Psoas muscle (tissue), 8 donors: ENCODE results near the gene MAPK4. TPM values are rescaled to one million over a fixed set of nuclear protein-coding genes. Genes with fewer than 3 reads are reported as not detected.

Source experiments
- ATAC-seq, 4 donors: fragments of 200-7000 bp; cut with Tn5 transposase; one replicate each; pipeline ENCODE4 v1.9.1; 2020; ENCODE audit warnings: moderate library complexity in 3 of 4, mild to moderate bottlenecking in 2 of 4
- DNase-seq, 2 donors: peaks; one replicate each; pipeline ENCODE4 v3.0.0-alpha.2; 2020
- H3K27ac ChIP-seq: fragments of 200-600 bp; one replicate; pipeline ENCODE4 v1.8.0; 2022
- H3K27me3 ChIP-seq, 3 donors: fragments of 200-600 bp in 1 of 3; one replicate each; pipeline versions ENCODE4 v1.6.1 to v1.8.0; 2013 to 2022; ENCODE audit warnings: low read length in 2 of 3, mild to moderate bottlenecking in 2 of 3, moderate library complexity in 1 of 3; ENCODE audit not compliant: insufficient read depth in 3 of 3
- H3K36me3 ChIP-seq, 2 donors: fragments of 200-600 bp in 1 of 2; one replicate each; pipeline versions ENCODE4 v1.6.1 to v1.8.0; 2013 to 2022; ENCODE audit warnings: low read depth in 1 of 2, mild to moderate bottlenecking in 1 of 2, moderate library complexity in 1 of 2; ENCODE audit not compliant: insufficient read depth in 1 of 2
- H3K4me1 ChIP-seq: fragments of 200-600 bp; one replicate; pipeline ENCODE4 v1.8.0; 2022
- H3K4me3 ChIP-seq: fragments of 200-600 bp; one replicate; pipeline ENCODE4 v1.8.0; 2022; ENCODE audit warnings: mild to moderate bottlenecking
- H3K9me3 ChIP-seq: fragments of 200-600 bp; one replicate; pipeline ENCODE4 v1.8.0; 2022
- CTCF ChIP-seq: fragments of 200-600 bp; IDR thresholded peaks from one replicate; pipeline ENCODE4 v1.8.0; 2022; ENCODE audit warnings: antibody characterized with exemption
- WGBS, 3 donors: extraction: QIAGEN DNeasy Blood & Tissue Kit; methylation state at CpG; one replicate each; pipeline versions ENCODE4 v1.1.6 to v1.1.7; 2013; 5-methylcytosine and 5-hydroxymethylcytosine counted together
- intact Hi-C, 2 donors: fragments of 100-400 bp; cut with DNase I; formaldehyde crosslinking; loops; one replicate each; pipeline versions ENCODE4 v1.11.0 to v1.14.2; 2022
- polyA plus RNA-seq, 3 donors: library from polyadenylated mRNA; stranded (reverse); fragments of 200-250 nt; gene quantifications; one replicate each; pipeline ENCODE4 v1.2.3, GENCODE V29; 2013
- total RNA-seq, 4 donors: library from RNA; stranded (reverse); fragmentation: NEBNext Ultra II Directional in 2 of 4; extraction: Animal tissue kit (Norgen Biotek cat#: 25700) in 2 of 4; gene quantifications; one replicate each; pipeline versions ENCODE4 v1.2.1 to v1.2.4, GENCODE V29; 2021 to 2023
- donor health status: healthy with polysubstance abuse.
- donor health status: DM: no; HTN: no; CAD: no; lungs with moderate emphysema.
- donor health status: Bipolar disorder and iron deficiency.
- donor health status: healthy.
- donor health status: DM: yes; HTN: yes; CAD: no.
- donor health status: DM: no; HTN: no; CAD: no.
- donor health status: DM: no; HTN: no; CAD: no.
- donor health status: DM: yes; HTN: yes; CAD: no.

MAPK4 gene
- total and polyA plus RNA-seq, 7 donors = 0.36 to 1.8 (median 0.68) TPM

GRCh38 chr18:50621366-50621765 lies 61.5 kb downstream of the MAPK4 start:
- Histone ChIP-seq H3K4me3 (no peak overlapping the region), H3K9me3 (no peaks in the 10 kb centered on the region), H3K4me1 (no peaks in the 10 kb centered on the region), H3K27ac (no peak overlapping the region), H3K36me3 (no peaks in the 10 kb centered on the region), H3K27me3 (no peaks in the 10 kb centered on the region)
- intact Hi-C loops = no loop called here
- DNase-seq = no peak
- WGBS, 3 donors = 68 to 87% (median 69%) methylated on average over 2 of the region's 2 CpGs
- no peak for TF ChIP-seq CTCF
- ATAC-seq = no peak

GRCh38 chr18:50622320-50622719 lies 62.4 kb downstream of the MAPK4 start:
- Histone ChIP-seq H3K4me3 (no peak overlapping the region), H3K27ac (no peak overlapping the region), H3K27me3 (no peaks in the 10 kb centered on the region), H3K36me3 (no peaks in the 10 kb centered on the region), H3K4me1 (no peaks in the 10 kb centered on the region), H3K9me3 (no peaks in the 10 kb centered on the region)
- no peak for DNase-seq
- TF ChIP-seq CTCF = no peak
- ATAC-seq = no peak
- intact Hi-C loops = no loop called here
- WGBS, 3 donors = 67 to 81% (median 67%) methylated on average over 3 of the region's 3 CpGs

DNA sequence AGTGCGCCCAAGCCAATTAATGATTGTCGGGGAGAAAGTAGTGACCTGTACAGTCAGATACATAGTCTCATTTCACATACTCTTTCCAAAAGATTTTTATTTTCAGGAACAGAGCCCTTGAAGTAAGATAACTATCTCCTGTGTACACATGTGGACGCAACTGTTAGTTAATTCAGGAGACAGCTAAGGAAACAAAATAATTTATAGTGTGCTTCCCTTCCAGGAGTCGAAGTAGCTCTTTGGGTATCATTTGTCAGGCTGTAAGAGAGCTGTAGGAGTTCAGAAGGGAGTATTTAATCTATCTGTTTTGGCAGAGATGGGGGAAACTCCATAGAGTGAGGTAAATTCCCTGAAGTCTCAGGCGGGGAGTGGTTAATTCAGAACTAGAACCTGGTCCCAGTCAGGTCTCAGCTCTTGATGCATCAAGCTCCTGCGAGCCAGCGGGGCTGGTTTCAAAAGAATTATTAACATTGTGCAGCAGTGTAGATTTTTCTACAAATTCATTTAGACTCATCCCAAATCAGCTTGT lies 63.0 kb downstream of the MAPK4 start:
- Histone ChIP-seq H3K4me3 (no peak overlapping the region), H3K4me1 (no peaks in the 10 kb centered on the region), H3K27me3 (no peaks in the 10 kb centered on the region), H3K27ac (no peak overlapping the region), H3K9me3 (no peaks in the 10 kb centered on the region), H3K36me3 (no peaks in the 10 kb centered on the region)
- TF ChIP-seq CTCF = no peak
- intact Hi-C loops = no loop called here
- WGBS, 3 donors = 29 to 47% (median 36%) methylated on average over 7 of the region's 7 CpGs
- ATAC-seq (no peak), DNase-seq (no peak)

DNA sequence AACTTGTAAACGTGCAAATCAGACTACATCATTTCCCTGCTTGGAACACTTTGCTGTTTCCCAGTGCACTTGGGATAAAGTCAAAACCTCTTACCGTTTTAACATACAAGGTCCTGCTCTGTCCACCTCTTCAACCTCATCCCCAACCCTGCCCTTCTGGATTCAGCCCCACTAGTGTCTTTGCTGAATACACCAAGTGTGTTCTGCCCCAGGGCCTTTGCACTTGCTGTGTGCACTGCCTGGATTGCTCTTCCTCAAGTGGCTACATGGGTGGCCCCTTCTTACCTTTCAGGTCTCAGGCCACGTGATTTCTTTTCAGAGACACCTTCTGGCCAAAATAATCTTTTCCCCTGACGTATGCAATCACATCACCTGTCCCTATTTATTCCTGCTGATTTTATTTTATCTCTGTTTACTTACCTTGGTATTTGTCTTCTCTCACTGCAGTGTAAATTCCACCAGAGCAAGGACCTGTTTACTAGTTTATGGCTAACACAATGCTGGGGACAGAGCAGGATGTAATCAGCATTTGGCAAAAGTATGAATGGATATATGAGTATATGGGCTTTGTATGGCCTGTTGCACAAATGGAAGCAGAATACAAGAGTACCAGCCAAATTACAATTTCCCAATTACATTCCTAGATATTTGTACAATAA lies 63.9 kb downstream of the MAPK4 start:
- H3K27ac ChIP-seq = no peak overlapping the region
- ATAC-seq = no peak
- no peak overlapping the region for H3K4me3 ChIP-seq
- no peaks in the 10 kb centered on the region for H3K36me3 ChIP-seq
- no peaks in the 10 kb centered on the region for H3K27me3 ChIP-seq
- intact Hi-C loops = no loop called here
- no peaks in the 10 kb centered on the region for H3K4me1 ChIP-seq
- WGBS, 3 donors = 58 to 76% (median 64%) methylated on average over 4 of the region's 4 CpGs
- DNase-seq = no peak
- TF ChIP-seq CTCF = no peak
- H3K9me3 ChIP-seq = no peaks in the 10 kb centered on the region

GRCh38 chr18:50624981-50625380 lies 65.1 kb downstream of the MAPK4 start:
- Histone ChIP-seq H3K4me3 (no peak overlapping the region), H3K9me3 (no peaks in the 10 kb centered on the region), H3K27me3 (no peaks in the 10 kb centered on the region), H3K27ac (no peak overlapping the region), H3K36me3 (no peaks in the 10 kb centered on the region), H3K4me1 (no peaks in the 10 kb centered on the region)
- 93 to 98% (median 96%) methylated on average over 3 of the region's 3 CpGs for WGBS, 3 donors
- TF ChIP-seq CTCF = no peak
- DNase-seq = no peak
- no peak for ATAC-seq
- intact Hi-C loops = no loop called here
